CD4-positive, alpha-beta T cell treated with Interleukin-1 beta for 1 hour (primary cell): ENCODE data around the gene LCE4A.

Experiments
- DNase-seq, 2 donors: peaks; one replicate each; pipeline ENCODE4 v3.0.0-alpha.2; 2020 to 2022

Gene LCE4A

DNA sequence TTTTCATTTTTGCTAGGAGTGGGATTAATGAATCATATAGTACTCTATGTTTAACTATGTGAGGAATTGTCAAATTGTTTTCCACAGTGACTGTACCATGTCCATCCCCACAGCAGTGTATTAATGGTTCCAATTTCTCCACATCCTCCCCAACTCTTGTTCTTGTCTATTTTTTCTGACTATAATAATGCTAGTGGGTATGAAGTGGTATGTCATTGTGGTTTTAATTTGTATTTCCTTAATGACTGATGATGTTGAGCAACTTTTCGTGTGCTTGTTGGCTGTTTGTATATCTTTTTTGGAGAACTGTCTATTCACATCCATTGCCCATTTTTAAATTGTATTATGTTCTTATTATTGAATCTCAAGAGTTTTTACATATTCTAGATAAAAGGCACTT, 39.9 kb downstream of the LCE4A start:
- DNase-seq = no peak

DNA sequence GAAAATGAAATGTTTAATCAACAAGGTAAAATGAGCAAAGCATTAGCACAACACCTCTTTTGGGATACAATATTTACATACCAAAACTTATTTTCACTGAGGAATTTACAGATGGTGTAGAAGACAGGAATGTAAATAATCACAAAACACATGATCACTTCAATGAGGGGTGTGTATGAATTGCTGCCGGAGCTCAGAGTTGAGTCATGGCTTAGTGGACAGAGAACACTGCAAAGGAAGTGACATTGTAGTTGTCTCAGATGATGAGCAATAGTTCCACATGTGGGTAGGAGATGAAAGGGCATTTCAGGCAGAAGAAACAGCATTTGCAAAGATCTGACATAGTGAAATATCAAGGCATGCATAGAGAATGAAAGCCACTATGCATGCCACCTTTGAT, 44.3 kb downstream of the LCE4A start:
- DNase-seq = no peak

DNA sequence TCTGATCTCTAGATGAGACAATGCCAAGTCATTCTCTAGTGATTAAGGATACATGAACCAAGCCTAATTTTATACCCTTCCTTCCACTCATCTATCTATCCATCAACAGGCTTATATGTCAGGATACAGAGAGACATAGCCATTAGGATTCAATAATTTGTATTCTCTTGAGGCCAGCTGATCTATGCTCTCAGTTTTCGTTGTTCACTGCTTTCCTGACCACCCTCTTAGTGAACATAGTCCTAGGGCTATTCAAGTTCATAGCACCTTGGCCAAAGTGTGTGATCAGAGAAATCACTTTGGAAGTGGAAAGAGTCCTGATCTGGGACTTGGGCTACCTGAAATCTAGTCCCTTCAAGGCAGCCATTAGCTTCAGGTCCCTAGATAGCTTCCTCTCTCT, 45.6 kb downstream of the LCE4A start:
- DNase-seq = no peak

DNA sequence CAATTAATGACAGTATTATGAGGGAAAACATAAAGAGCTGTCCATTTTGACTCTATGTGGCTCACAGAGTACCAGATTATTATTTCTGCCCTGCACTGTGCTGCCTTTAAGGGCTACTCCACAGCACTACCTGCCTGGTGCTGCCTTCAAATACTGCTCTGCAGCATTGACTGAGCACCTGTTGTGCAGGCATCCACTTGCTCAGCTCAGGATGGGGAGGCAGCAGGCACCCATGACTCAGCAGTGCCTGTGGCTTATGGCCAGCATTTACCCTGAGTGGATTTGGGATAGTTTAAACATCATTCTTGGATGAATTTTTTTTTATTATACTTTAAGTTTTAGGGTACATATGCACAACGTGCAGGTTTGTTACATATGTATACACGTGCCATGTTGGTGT, 48.9 kb downstream of the LCE4A start:
- DNase-seq = no peak

DNA sequence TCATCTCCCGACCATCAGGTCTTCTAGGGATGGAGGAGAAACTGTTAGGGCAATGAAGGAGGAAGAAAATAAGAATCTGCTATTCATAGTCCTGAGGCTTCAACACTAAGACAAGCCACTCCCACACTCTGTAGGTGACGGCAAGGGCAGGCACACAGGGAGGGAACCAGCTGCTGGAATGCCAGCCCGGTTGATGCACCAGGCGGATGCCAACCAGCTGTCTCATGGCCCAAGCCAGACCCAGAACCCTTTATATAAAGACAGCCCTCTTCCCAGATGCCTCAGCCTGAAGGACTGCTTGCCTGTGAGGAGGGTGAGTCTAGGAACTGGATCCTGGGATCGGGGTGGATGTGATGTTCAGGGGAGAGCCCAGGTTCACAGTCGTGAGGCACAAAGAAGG, 49.8 kb downstream of the LCE4A start, which contains the start of gene KPRP:
Gene KPRP, plus strand, starts transcription at position 279 of the 400 bp plus-strand sequence. CDS start 1,564 bp downstream, outside the sequence.
- no peak for DNase-seq

DNA sequence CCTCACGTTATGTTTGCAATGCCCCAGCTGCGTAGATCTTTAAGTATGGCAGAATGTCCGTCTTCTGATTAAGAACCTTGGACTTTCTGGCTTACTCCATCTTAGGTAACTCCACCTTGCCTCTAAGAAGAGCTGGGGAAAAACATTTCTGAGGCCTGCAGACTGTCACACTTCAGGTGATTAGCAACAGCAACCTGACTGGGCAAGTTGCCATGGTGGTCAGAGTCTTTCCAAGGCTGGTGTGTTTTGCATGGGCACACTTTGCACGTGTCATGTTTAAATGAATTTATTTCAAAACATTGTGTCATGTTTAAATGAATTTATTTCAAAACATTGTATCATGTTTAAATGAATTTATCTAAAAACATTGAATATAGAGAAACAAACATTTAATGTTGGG, 50.7 kb downstream of the LCE4A start:
- DNase-seq = no peak
